B cell (primary cell): ENCODE measurements around the gene PCDHGC3. TPM values are rescaled to one million over a fixed set of nuclear protein-coding genes. Genes with fewer than 3 reads are reported as not detected.

Experiments used
- ATAC-seq: fragments of 200-7000 bp; cut with Tn5 transposase; one replicate; pipeline ENCODE4 v1.10.0; 2021; ENCODE audit warnings: low read depth, mild to moderate bottlenecking, moderate number of reproducible peaks, moderate library complexity
- CTCF ChIA-PET: fragments of 350-600 bp; sonication (Branson Sonifier 250); formaldehyde crosslinking; loops from one replicate; lab custom pipeline; 2021; ENCODE audit warnings: antibody characterized with exemption, inconsistent platforms; lab: Charles Lee
- POLR2A ChIA-PET: fragments of 350-600 bp; sonication (Branson Sonifier 250); formaldehyde crosslinking; loops from one replicate; lab custom pipeline; 2021; ENCODE audit warnings: antibody characterized with exemption; lab: Charles Lee
- DNase-seq: peaks from one replicate; pipeline ENCODE4 v3.0.0; 2013
- H2AFZ ChIP-seq: 2 replicates; pipeline ENCODE4 v1.6.1; 2012; ENCODE audit warnings: mild to moderate bottlenecking, low read depth, low read length; ENCODE audit not compliant: insufficient read depth, poor library complexity, severe bottlenecking
- H3K27ac ChIP-seq, 2 donors: 1 replicate in 1 of 2; 2 replicates in 1 of 2; pipeline ENCODE4 v1.5.1; 2012 to 2013; ENCODE audit warnings: low read length in 2 of 2, mild to moderate bottlenecking in 2 of 2, moderate library complexity in 1 of 2
- H3K27me3 ChIP-seq, 4 experiments: fragments of 200-600 bp in 1 of 4; sonication (generic) in 1 of 4; replicated peaks in 1 of 4; 1 replicate in 2 of 4; 2 replicates in 2 of 4; pipeline versions ENCODE4 v1.6.1 to v1.7.0; 2013 to 2016; ENCODE audit warnings: low read length in 3 of 4, mild to moderate bottlenecking in 2 of 4, mixed read lengths in 1 of 4, moderate library complexity in 1 of 4; ENCODE audit not compliant: insufficient read depth in 4 of 4, control insufficient read depth in 3 of 4; ENCODE audit errors: control extremely low read depth in 1 of 4
- H3K36me3 ChIP-seq, 2 experiments: replicated peaks in 1 of 2; 1 replicate in 1 of 2; 2 replicates in 1 of 2; pipeline versions ENCODE4 v1.6.1 to v1.7.1; 2013; ENCODE audit warnings: low read length in 1 of 2; ENCODE audit not compliant: insufficient read depth in 2 of 2, control insufficient read depth in 1 of 2; ENCODE audit errors: control extremely low read depth in 1 of 2, extremely low read depth in 1 of 2
- H3K4me1 ChIP-seq, 2 donors: fragments of 200-600 bp in 1 of 2; sonication (generic) in 1 of 2; 1 replicate in 1 of 2; 2 replicates in 1 of 2; pipeline versions ENCODE4 v1.5.1 to v1.6.1; 2013 to 2017; ENCODE audit warnings: low read length in 2 of 2; ENCODE audit not compliant: control insufficient read depth in 2 of 2, insufficient read depth in 2 of 2
- H3K4me2 ChIP-seq: replicated peaks from 2 replicates; pipeline ENCODE3; 2012; ENCODE audit warnings: mild to moderate bottlenecking, low read depth, low read length; ENCODE audit not compliant: poor library complexity, severe bottlenecking
- H3K4me3 ChIP-seq, 5 experiments: fragments of 200-600 bp in 1 of 5; sonication (generic) in 1 of 5; 1 replicate in 3 of 5; 2 replicates in 2 of 5; pipeline versions ENCODE4 v1.5.1 to v1.7.0; 2011 to 2016; ENCODE audit warnings: low read length in 4 of 5, mild to moderate bottlenecking in 4 of 5, low read depth in 2 of 5, control low read depth in 1 of 5, moderate library complexity in 1 of 5; ENCODE audit not compliant: insufficient read depth in 1 of 5; ENCODE audit errors: control extremely low read depth in 1 of 5, extremely low read depth in 1 of 5
- H3K79me2 ChIP-seq: fragments of 200-600 bp; sonication (generic); one replicate; pipeline ENCODE4 v1.6.0; 2016; ENCODE audit warnings: low read length; ENCODE audit not compliant: control insufficient read depth, insufficient read depth
- H3K9ac ChIP-seq: fragments of 200-600 bp; sonication (generic); 2 replicates; pipeline ENCODE4 v1.6.1; 2017; ENCODE audit warnings: mild to moderate bottlenecking, low read length, moderate library complexity
- H3K9me3 ChIP-seq, 3 donors: one replicate each; pipeline versions ENCODE4 v1.6.1 to v1.7.1; 2013; ENCODE audit warnings: low read length in 2 of 3; ENCODE audit not compliant: control insufficient read depth in 2 of 3, insufficient read depth in 1 of 3; ENCODE audit errors: control extremely low read depth in 1 of 3
- H4K20me1 ChIP-seq: 2 replicates; pipeline ENCODE4 v1.6.0; 2012; ENCODE audit warnings: mild to moderate bottlenecking, low read length; ENCODE audit not compliant: insufficient read depth, control insufficient read depth, poor library complexity, severe bottlenecking
- H3K27ac Mint-ChIP-seq: one replicate; pipeline ENCODE4 v1.8.0; 2021; ENCODE audit warnings: mixed read lengths
- H3K27me3 Mint-ChIP-seq: one replicate; pipeline ENCODE4 v1.8.0; 2021; ENCODE audit warnings: mixed read lengths
- H3K4me1 Mint-ChIP-seq: one replicate; pipeline ENCODE4 v1.8.0; 2021; ENCODE audit warnings: mixed read lengths
- H3K4me3 Mint-ChIP-seq: one replicate; pipeline ENCODE4 v1.8.0; 2021; ENCODE audit warnings: mixed read lengths
- H3K9me3 Mint-ChIP-seq: one replicate; pipeline ENCODE4 v1.8.0; 2022; ENCODE audit warnings: mixed read lengths; ENCODE audit not compliant: insufficient read depth
- EZH2 ChIP-seq: IDR thresholded peaks from 2 replicates; pipeline ENCODE4 v1.6.1; 2012; ENCODE audit warnings: borderline replicate concordance, low read depth, mild to moderate bottlenecking, moderate library complexity, low read length; ENCODE audit not compliant: insufficient read depth, poor library complexity, severe bottlenecking
- WGBS: methylation state at CpG from one replicate; pipeline ENCODE4 v1.1.5; 2013; ENCODE audit warnings: missing lambda C conversion rate; ENCODE audit not compliant: insufficient coverage; 5-methylcytosine and 5-hydroxymethylcytosine counted together
- intact Hi-C: fragments of 100-400 bp; cut with micrococcal nuclease; formaldehyde crosslinking; loops from one replicate; pipeline ENCODE4 v1.10.0; 2022
- polyA plus RNA-seq: library from polyadenylated mRNA; depleted of rRNA; stranded (reverse); fragments of >200 nt; gene quantifications from 2 replicates; pipeline ENCODE4 v1.2.3, GENCODE V29; 2012
- total RNA-seq, 2 donors: library from RNA; stranded (reverse); fragments of 120-200 nt in 1 of 2; gene quantifications; 1 replicate in 1 of 2; 2 replicates in 1 of 2; pipeline versions ENCODE4 v1.2.3 to v1.2.4, GENCODE V29; 2013 to 2022
- TF ChIP-seq, protein P1 (sequence below): fragments of 200-600 bp; IDR thresholded peaks from one replicate; pipeline ENCODE4 v1.8.0; 2022; ENCODE audit warnings: antibody characterized with exemption, mild to moderate bottlenecking

PCDHGC3 gene
- total and polyA plus RNA-seq, 2 donors (not counting 1 experiment from before 2014, with no cell fraction given), result 0.88 to 2.0 TPM

DNA sequence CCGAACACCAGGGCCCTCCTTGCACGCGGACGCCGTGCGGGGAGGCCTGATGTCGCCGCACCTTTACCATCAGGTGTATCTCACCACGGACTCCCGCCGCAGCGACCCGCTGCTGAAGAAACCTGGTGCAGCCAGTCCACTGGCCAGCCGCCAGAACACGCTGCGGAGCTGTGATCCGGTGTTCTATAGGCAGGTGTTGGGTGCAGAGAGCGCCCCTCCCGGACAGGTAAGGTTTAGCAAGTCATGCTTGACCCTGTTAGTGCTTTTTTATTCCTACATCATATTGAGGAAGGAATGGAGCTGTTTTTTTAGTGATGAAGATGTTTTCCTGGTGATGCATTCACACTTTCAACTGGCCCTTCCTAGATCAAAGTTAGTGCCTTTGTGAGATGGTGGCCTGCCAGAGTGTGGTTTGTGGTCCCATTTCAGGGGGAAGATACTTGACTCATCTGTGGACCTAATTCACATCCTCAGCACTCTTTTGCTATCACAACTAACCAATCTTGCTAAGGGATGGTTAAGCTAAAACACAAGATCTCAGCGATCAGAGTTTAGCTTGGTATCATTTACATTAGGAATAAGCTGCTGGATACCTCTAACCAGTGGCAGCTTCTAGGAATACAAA, 2.7 kb downstream of the PCDHGC3 start:
- Histone ChIP-seq H3K9me3 (peaks cover 0 to 13% (median 0%) of the 10 kb centered on the region in 3 donors), H3K79me2 (no peaks in the 10 kb centered on the region), H3K27ac (no peak overlapping the region), H3K4me2 (no peak overlapping the region), H4K20me1 (no peaks in the 10 kb centered on the region), H3K27me3 (peaks cover 0 to 52% (median 35%) of the 10 kb centered on the region in 4 experiments), H3K36me3 (no peaks in the 10 kb centered on the region), H3K4me3 (no peak overlapping the region), H3K4me1 (peaks cover 23 to 32% of the 10 kb centered on the region in 2 donors), H3K9ac (no peak overlapping the region), H2AFZ (no peak overlapping the region)
- intact Hi-C loops, result no loop called here
- no peak for TF ChIP-seq EZH2
- TF ChIP-seq, protein P1, sequence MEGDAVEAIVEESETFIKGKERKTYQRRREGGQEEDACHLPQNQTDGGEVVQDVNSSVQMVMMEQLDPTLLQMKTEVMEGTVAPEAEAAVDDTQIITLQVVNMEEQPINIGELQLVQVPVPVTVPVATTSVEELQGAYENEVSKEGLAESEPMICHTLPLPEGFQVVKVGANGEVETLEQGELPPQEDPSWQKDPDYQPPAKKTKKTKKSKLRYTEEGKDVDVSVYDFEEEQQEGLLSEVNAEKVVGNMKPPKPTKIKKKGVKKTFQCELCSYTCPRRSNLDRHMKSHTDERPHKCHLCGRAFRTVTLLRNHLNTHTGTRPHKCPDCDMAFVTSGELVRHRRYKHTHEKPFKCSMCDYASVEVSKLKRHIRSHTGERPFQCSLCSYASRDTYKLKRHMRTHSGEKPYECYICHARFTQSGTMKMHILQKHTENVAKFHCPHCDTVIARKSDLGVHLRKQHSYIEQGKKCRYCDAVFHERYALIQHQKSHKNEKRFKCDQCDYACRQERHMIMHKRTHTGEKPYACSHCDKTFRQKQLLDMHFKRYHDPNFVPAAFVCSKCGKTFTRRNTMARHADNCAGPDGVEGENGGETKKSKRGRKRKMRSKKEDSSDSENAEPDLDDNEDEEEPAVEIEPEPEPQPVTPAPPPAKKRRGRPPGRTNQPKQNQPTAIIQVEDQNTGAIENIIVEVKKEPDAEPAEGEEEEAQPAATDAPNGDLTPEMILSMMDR, result no peak
- DNase-seq (no peak), ATAC-seq (no peak)
- H3K4me3 Mint-ChIP-seq, result no peak overlapping the region
- ChIA-PET CTCF (interaction anchor here (0.6 to 3.8 kb wide), 2 partner anchors 35 to 906 kb away, joined by 3 to 37 read pairs; no protein-coding TSS in a partner anchor), POLR2A (no interaction called here)
- no peak overlapping the region for H3K27ac Mint-ChIP-seq
- no peaks in the 10 kb centered on the region for H3K9me3 Mint-ChIP-seq
- WGBS, result 48% methylated on average over 19 of the region's 20 CpGs
- H3K27me3 Mint-ChIP-seq, result peaks cover 57% of the 10 kb centered on the region
- peaks cover 32% of the 10 kb centered on the region for H3K4me1 Mint-ChIP-seq

GRCh38 chr5:141479776-141480175, 4.0 kb downstream of the PCDHGC3 start:
- peaks cover 0 to 13% (median 0%) of the 10 kb centered on the region in 3 donors for H3K9me3 ChIP-seq

More at GRCh38 chr5:141479776-141480175, 4.0 kb downstream of the PCDHGC3 start:
- Mint-ChIP-seq H3K27ac (no peak overlapping the region), H3K4me3 (no peak overlapping the region), H3K9me3 (no peaks in the 10 kb centered on the region), H3K4me1 (peaks cover 40% of the 10 kb centered on the region), H3K27me3 (peaks cover 70% of the 10 kb centered on the region)
- ChIA-PET POLR2A (no interaction called here), CTCF (interaction anchor here (0.7 to 1.4 kb wide), 8 partner anchors 13 to 628 kb away, joined by 3 to 6 read pairs (median 3); no protein-coding TSS in a partner anchor)
- H3K4me3 ChIP-seq, result no peak overlapping the region
- H3K27ac ChIP-seq, result no peak overlapping the region
- peaks cover 0 to 66% (median 45%) of the 10 kb centered on the region in 4 experiments for H3K27me3 ChIP-seq
- TF ChIP-seq EZH2, result no peak
- TF ChIP-seq, protein P1, result no peak
- intact Hi-C loops, result no loop called here
- H3K36me3 ChIP-seq, result no peaks in the 10 kb centered on the region
- no peak overlapping the region for H2AFZ ChIP-seq
- H3K4me2 ChIP-seq, result no peak overlapping the region
- DNase-seq, result no peak
- no peak overlapping the region for H3K9ac ChIP-seq
- peaks cover 30 to 40% of the 10 kb centered on the region in 2 donors for H3K4me1 ChIP-seq
- H3K79me2 ChIP-seq, result no peaks in the 10 kb centered on the region
- H4K20me1 ChIP-seq, result no peaks in the 10 kb centered on the region
- ATAC-seq, result no peak
